ENCODE results near the gene GZMM.

Gene GZMM

GRCh38 chr19:543910-544608 lies at the start of gene GZMM:
Gene GZMM (plus strand): TSS chr19:544053. CDS start chr19:544072, 19 bp downstream.
- DNase-seq: no peak

GRCh38 chr19:494171-495080 lies 49.4 kb upstream of the GZMM start:
- no peak for DNase-seq

GRCh38 chr19:495081-495401 lies 48.8 kb upstream of the GZMM start:
- no peak for DNase-seq

- DNase-seq: peak; percentile 54
These were observed 48.3 kb upstream of the GZMM start for GRCh38 chr19:495402-496111.

GRCh38 chr19:496112-496665 lies 47.7 kb upstream of the GZMM start, which contains the start of gene MADCAM1:
Gene MADCAM1 (plus strand): TSS chr19:496486. CDS start chr19:496500, 14 bp downstream.
- DNase-seq: no peak

GRCh38 chr19:496986-497385 lies 46.9 kb upstream of the GZMM start:
- DNase-seq: no peak

- DNase-seq: no peak
These were observed 46.4 kb upstream of the GZMM start for GRCh38 chr19:497491-497868.

- DNase-seq: no peak
These were observed 45.9 kb upstream of the GZMM start for GRCh38 chr19:497869-498510.

GRCh38 chr19:498511-498891 lies 45.4 kb upstream of the GZMM start:
- DNase-seq: no peak

GRCh38 chr19:498977-499623 lies 44.8 kb upstream of the GZMM start:
- no peak for DNase-seq

GRCh38 chr19:501646-502045 lies 42.2 kb upstream of the GZMM start:
- DNase-seq: no peak

- no peak for DNase-seq
These were observed 39.2 kb upstream of the GZMM start for GRCh38 chr19:504616-505015.

- peak; percentile 99 for DNase-seq
These were observed 37.2 kb upstream of the GZMM start for GRCh38 chr19:506404-507285.

GRCh38 chr19:507286-508203 lies 36.3 kb upstream of the GZMM start, which contains the start of gene TPGS1:
Gene TPGS1 (plus strand): TSS chr19:507497. CDS start chr19:507507, 10 bp downstream.
- peak; percentile 61 for DNase-seq

- DNase-seq: no peak
These were observed 35.4 kb upstream of the GZMM start for GRCh38 chr19:508204-509150.

- peak; percentile 58 for DNase-seq
These were observed 33.2 kb upstream of the GZMM start for GRCh38 chr19:510606-511100.

- no peak for DNase-seq
These were observed 32.6 kb upstream of the GZMM start for GRCh38 chr19:511101-511851.

Data from NCI-H446 treated with DMSO at 0.1 percent for 48 hours (cell line).